8988T (cell line): ENCODE results near the gene GAL3ST2.
"Not testable (repeated sequence)": the region's sequence is repeated elsewhere in the genome, so short reads cannot be mapped to it uniquely, and the experiment has no call there.

Experiments used
- DNase-seq: peaks from one replicate; pipeline ENCODE4 v3.0.0; 2011

The GAL3ST2 gene

GRCh38 chr2:241810307-241811200 lies 33.9 kb downstream of the GAL3ST2 start:
- DNase-seq = no peak

GRCh38 chr2:241811201-241811951 lies 34.8 kb downstream of the GAL3ST2 start:
- no peak for DNase-seq

- DNase-seq = no peak
Measured at GRCh38 chr2:241811952-241812729, 35.5 kb downstream of the GAL3ST2 start.

GRCh38 chr2:241812730-241813643 lies 36.4 kb downstream of the GAL3ST2 start:
- no peak for DNase-seq

GRCh38 chr2:241813644-241814392 lies 37.2 kb downstream of the GAL3ST2 start:
- no peak for DNase-seq

GRCh38 chr2:241814393-241814642 lies 37.7 kb downstream of the GAL3ST2 start:
- DNase-seq = no peak

GRCh38 chr2:241814643-241815476 lies 38.2 kb downstream of the GAL3ST2 start:
- no peak for DNase-seq

- DNase-seq = no peak
Measured at GRCh38 chr2:241815477-241816430, 39.1 kb downstream of the GAL3ST2 start.

GRCh38 chr2:241816431-241817121 lies 40.0 kb downstream of the GAL3ST2 start:
- no peak for DNase-seq

- DNase-seq = no peak
Measured at GRCh38 chr2:241817126-241817820, 40.7 kb downstream of the GAL3ST2 start.

GRCh38 chr2:241817821-241818215 lies 41.2 kb downstream of the GAL3ST2 start:
- not testable (repeated sequence) for DNase-seq

GRCh38 chr2:241818229-241818942 lies 41.8 kb downstream of the GAL3ST2 start:
- no peak for DNase-seq

GRCh38 chr2:241818943-241819270 lies 42.3 kb downstream of the GAL3ST2 start:
- DNase-seq = no peak

- DNase-seq = not testable (repeated sequence)
Measured at GRCh38 chr2:241819947-241820624, 43.5 kb downstream of the GAL3ST2 start.

- no peak for DNase-seq
Measured at GRCh38 chr2:241820625-241821384, 44.2 kb downstream of the GAL3ST2 start.
